NCI-H2196 (cell line): ENCODE data around the gene ING5.
"Not testable (repeated sequence)": the region's sequence is repeated elsewhere in the genome, so short reads cannot be mapped to it uniquely, and the experiment has no call there.

ENCODE experiments used
- DNase-seq: peaks from one replicate; lab custom pipeline; 2025; ENCODE audit not compliant: unreplicated experiment; lab: John Stamatoyannopoulos, UW

ING5 gene

DNA sequence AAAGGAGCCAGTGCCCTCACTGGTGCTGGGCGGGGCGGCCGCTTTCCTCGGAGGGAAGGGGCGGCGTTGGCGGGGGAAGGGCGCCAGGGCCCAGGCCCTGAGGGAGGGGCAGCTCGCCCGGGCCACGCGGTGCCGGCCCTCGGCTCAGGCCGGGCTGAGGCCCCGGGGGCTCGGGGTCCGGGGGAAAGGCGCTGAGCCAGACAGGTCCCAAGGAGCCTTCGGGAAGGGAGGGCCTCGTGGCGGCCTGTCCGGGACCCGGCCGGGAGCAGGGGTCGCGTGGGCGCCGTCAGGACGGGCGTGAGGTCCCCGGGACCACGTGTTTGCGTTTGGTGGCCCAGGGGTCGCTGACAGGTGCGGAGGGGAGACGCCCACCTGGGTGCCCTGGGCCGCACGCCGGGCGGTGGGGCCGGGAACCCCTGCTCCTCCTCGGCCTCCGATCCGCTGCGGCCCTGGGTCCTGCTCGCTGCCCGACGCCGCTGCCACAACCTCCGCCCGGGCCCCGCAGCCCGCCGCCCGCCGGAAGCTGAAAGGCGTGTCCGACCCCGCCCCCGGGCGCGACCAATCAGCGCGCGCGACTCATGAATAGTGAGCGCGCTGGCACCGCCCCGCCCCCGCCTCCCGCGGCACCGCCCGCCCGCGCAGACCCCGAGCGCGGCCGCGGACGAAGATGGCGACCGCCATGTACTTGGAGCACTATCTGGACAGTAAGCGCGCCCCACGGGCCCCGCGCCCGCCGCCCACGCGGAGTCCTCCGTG lies at the start of gene ING5:
ING5 (plus strand) TSS at position 641 of the 756 bp plus-strand sequence; CDS start at position 668, 27 bp downstream.
- peak; percentile 94 for DNase-seq

DNA sequence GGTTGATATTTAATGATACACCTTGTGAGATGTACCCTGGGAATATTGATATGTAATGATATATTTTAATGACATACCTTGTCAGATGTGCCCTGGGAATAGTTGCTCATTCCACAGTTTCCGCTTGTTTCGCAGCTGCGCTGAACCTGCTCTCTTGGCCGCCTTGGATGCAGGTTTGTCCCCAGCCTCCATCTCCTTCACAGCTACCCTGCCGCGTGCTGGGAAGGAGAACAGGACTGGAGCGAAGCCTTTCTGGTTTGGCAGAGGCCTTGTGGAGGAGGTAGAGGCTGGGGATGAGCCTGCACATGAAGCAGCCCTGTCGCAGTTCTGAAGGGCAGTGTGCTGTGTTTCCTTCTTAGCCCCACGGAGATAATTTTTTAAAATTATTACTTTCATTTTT lies 49.7 kb upstream of the ING5 start:
- DNase-seq: no peak

DNA sequence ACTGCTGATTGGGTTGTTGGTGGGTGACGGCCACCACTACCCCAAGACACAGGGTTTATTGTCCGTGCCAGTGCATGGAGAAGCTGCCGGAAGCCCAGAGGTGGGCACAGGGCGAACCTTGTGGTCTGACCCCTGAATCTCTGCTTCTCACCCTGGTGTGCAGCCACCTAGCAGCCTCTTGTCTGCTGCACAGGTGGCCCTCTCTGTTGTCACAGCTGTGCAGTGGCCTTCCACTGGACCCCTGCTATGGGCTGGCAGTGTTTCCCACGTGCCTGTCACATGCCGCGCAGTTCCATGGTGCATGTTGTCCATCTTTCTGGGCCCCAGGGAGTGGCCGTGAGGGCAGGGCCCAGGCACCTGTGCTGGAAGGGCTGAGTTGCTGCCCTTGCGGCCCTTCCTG lies 49.1 kb upstream of the ING5 start:
- DNase-seq: no peak

DNA sequence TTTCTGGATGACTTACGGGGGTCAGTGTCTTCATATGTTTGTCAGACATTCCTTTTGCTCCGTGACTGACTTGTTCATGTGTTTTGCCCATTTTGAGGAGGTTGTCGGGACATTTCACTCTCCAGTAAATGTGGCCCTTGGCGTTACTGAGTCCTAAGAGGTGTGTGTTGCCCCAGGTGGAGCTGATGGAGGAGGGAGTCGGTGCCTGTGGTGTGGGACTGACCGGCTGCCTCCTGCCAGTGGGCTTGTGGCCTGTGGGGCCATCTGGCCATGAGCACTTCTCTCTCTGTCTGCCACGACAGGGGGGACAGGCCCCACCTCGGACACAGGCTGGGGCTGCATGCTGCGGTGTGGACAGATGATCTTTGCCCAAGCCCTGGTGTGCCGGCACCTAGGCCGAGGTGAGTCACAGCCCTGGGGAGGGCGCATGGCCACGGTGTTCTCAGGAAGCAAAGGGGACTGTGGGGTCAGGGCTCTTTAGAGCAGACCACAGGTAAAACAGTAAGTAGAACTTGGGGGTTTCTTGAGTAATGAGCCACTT lies 48.6 kb upstream of the ING5 start:
- DNase-seq: no peak

DNA sequence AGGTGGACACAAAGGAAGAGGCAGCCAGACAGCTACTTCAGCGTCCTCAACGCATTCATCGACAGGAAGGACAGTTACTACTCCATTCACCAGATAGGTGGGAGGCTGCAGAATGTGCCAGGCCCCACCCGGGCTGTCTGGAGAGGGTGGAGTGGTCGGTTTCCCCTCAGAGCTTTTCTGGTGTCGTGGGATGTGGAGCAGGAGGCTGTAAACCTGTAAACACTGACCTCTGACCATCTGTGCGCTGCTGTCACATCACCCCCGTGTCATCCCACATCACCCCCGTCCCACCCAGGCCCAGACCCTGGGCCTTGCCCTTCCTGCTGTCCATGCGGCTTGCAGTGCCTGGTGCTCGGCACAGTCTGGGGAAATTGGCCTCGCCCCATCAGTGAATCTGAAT lies 47.3 kb upstream of the ING5 start:
- no peak for DNase-seq

DNA sequence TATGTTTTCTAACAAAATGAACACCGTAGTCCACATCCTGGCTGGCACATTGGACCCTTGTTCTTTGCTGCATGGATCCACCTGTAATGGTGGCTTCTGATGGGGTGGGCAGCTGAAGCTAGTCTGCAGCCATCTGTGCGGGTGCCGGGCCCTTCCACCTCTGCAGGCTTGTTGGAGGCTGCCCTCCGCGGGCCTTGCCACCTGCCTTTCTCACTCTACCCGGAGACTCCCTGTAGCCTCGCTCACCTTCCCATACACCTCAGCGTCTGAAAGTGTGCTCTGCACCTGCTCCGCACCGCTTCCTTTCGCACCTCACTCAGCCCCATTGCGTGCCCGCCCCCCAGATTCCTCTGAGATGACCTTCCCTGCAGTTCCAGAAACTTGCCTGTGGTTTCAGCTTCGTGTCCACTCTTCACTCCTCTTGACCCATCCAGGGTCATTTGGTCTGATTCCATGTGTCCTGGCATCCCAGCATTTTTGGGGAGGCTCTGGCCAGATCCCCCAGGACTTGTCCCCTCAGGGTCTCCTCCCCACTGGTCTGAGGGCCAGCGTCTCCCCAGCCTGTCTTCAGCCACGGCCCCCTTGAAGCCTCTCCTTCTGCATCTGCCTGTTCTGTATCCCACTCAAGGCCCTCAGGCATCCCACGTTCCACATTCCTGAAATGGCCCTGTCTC lies 46.2 kb upstream of the ING5 start:
- DNase-seq: no peak

DNA sequence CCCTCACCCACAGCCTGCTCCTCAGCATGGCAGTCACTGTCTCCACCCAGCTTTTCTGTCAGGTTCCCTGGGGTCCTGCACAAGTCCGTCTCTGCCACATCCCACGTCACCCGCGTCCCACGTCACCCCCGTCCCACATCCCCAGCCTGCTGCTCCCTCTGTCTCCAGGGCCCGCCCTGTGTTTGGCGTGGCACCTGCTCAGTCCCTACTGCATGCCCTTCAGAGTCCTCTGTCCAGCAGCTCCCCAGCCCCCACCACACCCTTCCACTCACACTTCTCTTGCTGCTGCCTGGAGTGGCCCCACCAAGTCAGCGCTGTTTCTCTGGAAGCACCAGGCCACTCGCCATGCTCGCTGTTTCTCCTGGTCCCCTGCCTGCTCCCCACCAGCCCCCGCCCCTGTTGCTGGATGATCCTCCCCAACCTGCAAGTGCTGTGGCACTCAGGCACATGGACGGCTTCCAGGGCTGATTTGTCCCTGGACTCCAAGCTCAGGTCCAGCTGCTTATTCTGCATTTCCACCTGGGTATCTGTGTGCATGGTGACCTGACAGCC lies 45.6 kb upstream of the ING5 start:
- no peak for DNase-seq

DNA sequence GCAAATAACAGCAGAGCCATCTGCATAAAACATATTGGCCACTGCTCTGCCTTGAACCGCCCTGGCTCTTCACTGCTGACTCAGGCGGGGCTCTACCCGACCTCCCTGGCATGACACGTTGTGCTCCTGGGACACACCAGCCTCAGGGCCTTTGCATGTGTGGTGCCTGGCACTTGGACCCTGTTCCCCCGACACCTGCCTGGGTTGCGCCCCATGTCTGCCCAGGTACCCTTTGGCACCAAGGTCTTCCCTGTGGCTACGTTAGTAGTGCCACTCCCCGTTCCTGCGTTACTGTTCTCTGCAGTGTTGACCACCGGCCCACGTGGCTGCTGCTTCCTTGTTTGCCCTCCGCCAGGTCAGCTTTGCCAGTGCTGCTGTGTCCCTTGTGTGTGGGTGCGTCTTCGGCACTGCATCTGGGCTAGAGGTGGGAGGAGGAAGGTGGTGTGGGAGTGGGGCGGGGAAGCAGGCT lies 44.0 kb upstream of the ING5 start:
- no peak for DNase-seq

DNA sequence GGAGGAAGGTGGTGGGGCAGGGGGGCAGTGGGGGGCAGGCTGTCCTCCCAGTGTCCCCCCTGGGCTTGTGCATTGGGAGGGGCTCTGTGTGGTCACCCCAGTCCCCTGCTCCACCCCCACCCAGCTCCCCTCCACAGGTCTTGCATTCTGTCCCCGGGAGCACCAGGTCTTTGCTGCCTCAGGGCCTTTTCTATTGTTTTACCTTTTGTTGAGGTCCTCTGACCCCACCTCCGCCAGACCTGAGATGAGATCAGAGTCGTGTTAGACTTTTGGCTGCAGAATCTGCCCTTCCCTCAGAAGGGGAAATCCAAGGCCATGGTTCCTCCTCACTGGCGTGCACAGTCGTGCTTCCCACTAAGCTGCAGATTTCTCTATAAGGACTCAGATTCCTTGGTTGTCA lies 43.5 kb upstream of the ING5 start:
- DNase-seq: no peak

DNA sequence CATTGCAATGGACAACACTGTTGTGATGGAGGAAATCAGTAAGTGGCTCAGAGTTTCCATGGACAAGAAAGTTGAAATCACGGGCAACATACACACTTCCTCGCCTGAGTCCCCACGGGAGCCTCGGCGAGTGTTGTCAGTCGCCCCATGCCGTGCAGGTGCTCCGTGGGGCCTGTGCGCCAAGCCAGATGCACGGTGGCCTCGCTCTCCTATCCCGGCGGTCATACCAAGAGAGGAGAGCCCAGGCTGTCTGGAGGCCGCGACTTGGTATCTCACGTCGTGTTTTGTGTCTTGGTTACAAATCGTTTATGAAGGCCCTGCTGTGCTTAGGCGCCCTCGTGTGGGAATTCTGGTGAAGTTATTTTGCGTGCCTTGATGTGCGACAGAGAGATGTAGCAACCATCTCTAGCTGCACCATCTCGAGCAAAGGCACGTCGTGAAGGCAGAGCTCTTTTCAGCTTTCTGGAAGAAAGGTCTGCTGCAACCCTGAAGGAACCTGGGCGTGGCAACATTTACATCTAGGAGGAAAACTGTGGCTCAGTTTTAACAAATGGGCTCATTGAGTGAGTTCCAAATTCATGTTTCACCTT lies 42.6 kb upstream of the ING5 start:
- DNase-seq: peak; percentile 74

DNA sequence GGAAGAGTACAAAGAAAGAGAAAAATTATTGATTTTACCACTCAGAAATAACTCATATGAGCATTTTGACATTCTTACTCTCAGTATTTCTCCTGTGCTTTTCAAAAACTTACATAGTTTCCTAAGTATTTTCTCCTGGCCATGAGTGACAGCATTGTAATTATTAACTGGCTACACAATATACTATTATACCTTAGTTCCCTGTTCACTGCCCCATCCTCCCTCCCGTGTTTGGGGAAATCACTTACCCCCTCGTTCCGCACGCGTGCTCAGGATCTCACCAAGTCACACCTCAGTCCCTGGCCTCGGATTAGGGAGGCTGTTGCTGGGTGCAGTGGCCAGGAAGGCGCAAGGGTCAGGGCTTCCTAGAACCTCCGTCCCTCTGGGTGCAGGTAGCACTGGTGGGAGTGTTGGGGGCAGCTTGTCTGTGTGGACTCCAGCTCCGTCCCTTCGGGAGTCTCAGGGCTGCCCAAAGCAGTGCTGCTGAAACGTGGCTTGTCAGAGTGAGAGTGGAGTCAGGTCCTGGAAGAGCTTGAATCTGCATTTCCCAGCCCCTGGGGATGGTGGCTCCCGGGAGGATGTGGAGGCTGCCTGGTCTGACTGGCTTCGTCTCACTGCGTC lies 41.1 kb upstream of the ING5 start:
- DNase-seq: no peak

DNA sequence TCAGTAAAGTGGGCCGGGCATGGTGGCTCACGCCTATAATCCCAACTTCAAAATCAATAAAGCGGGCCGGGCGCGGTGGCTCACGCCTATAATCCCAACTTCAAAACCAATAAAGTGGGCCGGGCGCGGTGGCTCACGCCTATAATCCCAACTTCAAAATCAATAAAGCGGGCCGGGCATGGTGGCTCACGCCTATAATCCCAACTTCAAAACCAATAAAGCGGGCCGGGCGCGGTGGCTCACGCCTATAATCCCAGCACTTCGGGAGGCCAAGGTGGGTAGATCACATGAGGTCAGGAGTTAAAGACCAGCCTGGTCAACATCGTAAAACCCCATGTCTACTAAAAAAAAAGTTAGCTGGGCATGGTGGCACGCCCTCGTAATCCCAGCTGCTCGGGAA lies 39.1 kb upstream of the ING5 start:
- DNase-seq: not testable (repeated sequence)

DNA sequence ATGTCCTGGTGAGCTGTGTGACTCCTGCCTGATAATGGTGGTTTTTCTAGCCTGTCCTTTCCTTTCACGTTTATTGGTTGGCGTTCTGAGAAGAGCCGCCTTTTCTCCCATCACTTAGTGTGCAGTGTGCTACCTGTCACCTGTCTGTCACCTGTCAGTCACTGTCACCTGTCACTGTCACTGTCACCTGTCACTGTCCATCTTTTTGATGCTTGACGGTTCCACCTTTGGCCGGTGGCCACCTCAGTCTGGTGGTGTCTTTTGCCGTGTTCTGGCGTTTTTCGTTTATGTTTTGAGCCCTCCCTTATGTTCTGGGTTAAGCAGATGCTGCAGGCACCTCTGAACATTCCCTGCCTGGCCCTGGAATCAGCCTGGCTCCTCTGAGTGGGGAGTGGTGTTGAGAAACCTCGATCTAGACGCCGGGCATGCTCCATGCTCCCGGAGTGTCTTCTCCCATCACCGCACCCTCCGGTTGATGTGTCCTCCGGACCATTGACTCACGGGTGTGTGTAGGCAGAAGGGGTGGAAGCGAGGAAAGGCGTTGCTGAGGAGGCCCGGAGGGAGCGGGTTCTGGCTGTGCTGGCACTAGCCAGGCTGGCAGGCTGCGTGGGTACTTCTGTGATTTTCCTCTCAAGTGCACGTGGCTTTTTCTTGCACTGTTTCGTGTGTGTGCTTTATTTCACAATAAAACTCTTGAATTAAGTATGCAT lies 36.0 kb upstream of the ING5 start:
- DNase-seq: no peak

DNA sequence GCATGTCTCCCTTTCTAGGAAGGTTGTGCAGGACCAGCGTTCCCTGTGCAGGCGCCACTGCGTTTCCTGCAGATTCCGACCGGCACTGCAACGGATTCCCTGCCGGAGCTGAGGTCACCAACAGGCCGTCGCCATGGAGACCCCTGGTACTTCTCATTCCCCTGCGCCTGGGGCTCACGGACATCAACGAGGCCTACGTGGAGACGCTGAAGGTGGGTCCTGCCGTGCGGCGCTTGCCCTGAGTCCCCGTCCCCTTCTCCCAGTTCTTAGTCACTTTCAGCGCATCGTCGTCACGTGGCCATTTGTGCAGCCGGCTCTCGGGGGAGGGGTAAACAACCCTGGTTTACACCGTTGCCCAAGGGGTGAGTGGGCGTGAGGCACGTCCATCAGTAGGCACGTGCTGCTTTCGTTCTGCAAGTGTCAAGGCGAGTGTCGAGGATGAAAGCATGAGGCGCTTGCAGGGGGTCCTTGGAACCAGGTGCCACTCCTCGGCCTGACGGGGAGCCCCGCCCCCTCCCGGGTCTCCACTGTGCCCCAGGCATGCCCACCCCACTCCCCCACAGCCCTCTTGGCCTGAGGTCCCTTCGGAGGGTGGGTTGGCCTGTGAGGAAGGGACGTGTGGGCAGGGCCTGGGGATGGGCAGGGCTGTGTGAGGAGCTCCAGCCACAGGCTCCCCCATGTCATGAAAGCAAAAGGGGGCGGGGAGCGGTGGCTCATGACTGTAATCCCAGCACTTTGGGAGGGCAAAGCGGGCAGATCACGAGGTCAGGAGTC lies 35.0 kb upstream of the ING5 start:
- no peak for DNase-seq

DNA sequence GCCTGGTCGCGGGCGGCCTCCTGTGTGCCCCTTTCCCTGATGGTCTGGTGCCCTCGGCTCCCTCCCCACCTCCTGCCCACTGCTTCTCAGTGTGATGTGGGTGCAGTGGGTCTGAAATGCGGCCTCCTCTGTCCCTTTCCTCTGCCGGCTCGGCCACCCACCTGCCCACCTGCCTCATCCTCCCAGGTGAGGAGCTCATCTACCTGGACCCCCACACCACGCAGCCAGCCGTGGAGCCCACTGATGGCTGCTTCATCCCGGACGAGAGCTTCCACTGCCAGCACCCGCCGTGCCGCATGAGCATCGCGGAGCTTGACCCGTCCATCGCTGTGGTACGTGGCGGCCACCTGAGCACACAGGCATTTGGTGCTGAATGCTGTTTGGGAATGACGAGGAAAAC lies 33.5 kb upstream of the ING5 start:
- no peak for DNase-seq

DNA sequence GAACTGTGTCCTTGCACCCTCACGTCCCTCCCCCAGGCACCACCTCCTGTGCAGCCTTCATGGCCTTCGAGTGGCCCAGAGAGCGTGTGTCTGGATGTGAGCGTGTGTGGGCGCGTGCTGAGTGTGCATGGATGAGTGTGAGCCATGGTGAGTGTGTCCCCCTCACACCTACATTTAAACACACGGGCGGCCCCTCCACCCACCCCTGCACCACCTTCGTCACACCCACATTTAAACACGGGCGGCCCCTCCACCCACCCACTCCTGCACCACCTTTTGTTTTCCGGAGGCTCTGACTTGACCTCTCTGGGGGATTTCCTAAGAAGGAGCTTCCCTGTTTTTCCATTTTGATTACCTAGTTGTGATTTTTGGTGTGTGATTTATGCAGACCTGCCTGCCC lies 33.0 kb upstream of the ING5 start:
- DNase-seq: no peak

DNA sequence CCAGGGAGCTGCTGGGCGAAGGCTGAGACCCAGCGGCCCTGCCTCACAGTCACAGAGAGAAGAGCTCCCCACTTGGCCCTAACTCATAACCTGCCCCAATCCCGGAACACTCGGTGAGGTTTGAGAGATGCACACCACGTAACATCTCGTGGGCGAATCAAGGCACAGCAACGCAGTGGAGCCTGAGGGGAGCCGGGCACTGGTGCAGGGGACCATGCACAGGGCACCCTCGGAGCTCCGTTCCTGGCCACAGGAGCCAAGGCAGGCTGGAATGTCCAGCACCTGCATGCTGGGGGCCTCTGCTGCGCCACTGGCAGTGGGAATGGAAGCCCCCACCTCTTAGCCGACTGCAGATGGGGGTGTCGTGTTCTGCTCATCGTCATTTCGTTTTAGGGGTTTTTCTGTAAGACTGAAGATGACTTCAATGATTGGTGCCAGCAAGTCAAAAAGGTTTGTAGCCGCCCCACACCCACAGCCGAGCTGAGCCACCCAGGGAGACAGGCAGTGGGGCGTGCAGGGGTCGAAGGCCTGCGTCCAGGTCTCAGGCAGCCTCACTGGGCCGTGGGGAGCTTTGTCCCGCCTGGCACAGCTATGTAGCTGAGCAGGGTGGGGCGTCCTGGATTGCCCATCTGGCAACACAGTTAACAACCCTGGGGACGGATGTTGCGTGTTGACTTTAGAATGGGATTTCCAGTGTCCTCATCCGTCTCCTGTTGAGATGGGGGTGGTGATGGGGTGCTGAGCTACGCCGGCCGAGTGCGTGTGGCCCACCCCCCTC lies 31.3 kb upstream of the ING5 start:
- DNase-seq: no peak

DNA sequence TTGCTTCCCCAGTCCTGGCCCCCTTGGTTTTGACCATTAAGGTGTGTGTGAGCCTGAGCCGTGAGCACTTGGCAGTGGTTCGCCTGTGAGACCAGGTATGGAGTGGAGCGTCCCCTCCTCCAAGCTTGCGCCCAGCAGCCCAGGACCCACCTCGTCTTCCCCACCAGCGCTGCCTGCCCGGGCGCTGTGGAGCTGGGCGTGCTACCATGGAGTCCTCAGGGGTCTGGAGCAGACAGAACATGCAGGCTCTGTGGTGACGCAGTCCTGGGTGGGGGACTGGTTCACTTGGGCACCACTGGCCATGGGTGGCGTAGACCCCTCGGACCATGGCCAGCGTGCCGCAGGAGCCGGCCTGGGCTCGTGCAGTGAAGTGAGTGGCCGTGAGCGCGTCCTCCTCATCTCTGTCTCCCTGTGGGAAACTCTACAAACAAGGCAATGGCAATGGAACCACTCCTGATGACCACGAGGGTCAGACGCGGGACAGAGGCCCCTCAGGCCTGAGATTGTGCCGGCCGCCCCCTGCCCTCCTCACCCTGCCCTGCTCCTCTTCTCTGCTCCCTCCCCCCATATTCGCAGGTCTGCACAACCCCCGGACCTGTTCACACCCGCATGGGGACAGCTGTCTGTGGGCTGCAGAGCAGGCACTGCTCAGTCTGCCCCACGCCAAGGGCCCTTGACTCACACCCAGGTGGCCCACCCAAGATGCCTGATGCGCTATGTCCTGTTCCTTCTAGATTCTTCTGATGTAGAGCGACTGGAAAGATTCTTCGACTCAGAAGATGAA lies 30.2 kb upstream of the ING5 start:
- no peak for DNase-seq
